HG02852 (cell line): ENCODE results near the gene MAST4.
A peak's percentile ranks its signal among the peaks of the same experiment; 100 is the strongest.
"Not testable (repeated sequence)": the region's sequence is repeated elsewhere in the genome, so short reads cannot be mapped to it uniquely, and the experiment has no call there.

Experiments
- ATAC-seq: cut with Tn5 transposase; IDR thresholded peaks from one replicate; pipeline ENCODE4 v1.9.1; 2021; ENCODE audit warnings: mild to moderate bottlenecking, moderate library complexity; ENCODE audit not compliant: unreplicated experiment

The MAST4 gene

DNA sequence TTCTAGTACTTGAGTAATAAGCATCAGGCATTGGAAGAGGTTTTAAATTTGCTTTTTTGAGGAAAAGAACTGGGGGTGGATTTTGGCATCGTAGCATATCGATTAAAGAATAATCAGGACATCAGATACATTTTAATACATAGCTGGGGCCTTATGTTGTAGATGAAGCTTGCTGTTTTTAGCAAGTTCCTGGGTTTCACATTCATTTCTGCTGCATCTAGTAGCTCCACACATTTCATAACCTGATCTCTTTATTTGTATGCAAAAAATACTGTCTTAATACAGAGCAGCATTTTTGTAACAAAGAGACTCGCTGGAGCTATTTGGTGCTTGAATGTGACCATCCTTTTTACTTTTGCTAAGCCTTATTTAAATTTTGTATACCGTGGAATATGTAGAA lies 571.9 kb downstream of the MAST4 start:
- no peak for ATAC-seq

DNA sequence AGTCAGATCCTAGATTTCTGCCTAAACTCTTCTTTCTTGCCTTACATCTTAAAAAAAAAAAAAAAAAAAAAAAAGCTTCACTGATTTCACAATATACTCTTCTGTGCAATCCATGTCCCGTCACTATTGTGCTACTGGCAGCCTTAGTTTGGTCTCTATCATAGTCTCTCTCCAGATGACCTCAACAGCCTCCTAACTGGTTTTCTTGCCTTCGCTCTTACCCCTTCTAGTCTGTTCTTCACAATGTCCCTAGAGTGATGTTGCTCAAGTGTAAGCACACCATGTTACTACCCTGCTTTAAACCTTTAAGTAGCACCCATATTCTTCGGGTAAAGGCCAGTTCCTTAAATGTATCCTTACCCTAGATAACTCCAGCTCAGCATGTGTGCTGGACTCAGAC lies 574.6 kb downstream of the MAST4 start:
- no peak for ATAC-seq

DNA sequence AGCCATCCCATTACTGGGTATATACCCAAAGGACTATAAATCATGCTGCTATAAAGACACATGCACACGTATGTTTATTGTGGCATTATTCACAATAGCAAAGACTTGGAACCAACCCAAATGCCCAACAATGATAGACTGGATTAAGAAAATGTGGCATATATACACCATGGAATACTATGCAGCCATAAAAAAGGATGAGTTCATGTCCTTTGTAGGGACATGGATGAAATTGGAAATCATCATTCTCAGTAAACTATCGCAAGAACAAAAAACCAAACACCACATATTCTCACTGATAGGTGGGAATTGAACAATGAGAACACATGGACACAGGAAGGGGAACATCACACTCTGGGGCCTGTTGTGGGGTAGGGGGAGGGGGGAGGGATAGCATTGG lies 577.2 kb downstream of the MAST4 start:
- ATAC-seq, result not testable (repeated sequence)

DNA sequence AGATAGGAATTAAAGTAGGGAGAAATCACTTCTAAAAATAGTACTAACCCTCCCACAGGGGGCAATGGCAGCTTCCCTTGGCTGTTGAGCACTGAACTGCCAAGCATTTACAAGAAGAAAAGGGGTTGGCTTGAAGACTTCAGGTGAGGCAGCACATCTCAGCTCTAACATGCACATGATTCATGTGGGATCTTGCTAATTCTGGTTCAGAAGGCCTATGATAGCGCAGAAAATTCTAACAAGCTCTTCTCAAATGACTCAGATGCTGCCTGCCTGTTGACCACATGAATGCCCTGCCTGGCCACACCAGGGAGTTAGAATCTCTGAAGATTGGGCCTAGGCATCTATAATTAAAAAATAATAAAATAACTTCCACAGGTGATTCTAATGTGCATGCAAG lies 577.8 kb downstream of the MAST4 start:
- no peak for ATAC-seq

DNA sequence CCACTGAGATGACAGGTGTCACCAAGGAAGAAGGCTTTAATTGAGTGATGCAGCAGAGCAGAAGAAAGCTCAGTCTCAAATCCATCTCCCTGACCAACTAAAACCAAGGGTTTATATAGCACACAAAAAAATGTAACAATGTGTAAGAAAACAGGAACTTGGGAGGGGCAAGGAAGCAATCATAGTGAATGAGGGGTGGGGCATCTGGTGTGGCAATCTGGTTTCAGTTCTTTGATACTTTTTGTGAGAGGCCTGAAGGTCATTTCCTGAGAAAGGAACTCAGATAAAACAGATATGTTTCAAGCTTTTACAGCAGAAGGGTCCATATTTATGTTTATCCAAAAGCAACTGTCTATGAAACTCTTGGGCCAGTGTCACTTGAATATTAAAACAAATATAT lies 580.7 kb downstream of the MAST4 start:
- no peak for ATAC-seq

DNA sequence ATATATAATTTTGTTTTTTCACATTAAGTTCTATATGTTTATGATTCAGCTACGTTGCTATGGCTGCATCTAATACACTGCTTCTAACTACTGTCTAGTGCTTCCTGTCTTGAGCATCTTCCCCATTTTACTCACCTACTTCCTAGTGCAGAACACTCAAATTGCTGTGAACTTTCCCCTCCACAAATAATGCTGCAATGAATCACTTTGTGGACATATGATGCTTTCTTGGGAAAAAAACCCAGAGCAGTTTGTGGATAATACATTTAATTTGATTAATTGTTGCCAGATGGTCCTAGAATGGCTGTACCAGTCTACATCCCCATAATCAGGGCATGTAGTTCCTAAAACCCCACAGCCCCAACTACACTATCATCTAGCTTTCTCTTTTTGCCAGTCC lies 581.9 kb downstream of the MAST4 start:
- ATAC-seq, result no peak

DNA sequence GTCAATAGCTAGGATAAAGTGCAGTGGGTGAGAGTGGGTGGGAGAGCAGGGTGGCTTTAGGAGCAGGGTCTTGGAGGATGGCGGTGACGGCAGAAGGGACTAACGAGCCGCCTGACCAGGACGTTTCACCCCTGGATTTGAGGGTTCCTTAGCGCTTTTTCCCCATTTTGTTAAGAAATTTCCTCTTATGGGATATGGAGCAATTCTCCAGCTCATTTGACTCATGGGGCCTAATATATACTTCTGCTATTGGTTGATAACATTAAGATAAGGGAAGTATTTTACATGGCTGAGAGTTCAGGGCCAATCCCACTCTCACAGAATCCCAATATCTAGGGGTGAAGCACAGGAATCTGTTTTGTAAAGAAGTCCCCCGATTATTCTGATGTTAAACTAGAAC lies 582.8 kb downstream of the MAST4 start:
- ATAC-seq, result no peak

DNA sequence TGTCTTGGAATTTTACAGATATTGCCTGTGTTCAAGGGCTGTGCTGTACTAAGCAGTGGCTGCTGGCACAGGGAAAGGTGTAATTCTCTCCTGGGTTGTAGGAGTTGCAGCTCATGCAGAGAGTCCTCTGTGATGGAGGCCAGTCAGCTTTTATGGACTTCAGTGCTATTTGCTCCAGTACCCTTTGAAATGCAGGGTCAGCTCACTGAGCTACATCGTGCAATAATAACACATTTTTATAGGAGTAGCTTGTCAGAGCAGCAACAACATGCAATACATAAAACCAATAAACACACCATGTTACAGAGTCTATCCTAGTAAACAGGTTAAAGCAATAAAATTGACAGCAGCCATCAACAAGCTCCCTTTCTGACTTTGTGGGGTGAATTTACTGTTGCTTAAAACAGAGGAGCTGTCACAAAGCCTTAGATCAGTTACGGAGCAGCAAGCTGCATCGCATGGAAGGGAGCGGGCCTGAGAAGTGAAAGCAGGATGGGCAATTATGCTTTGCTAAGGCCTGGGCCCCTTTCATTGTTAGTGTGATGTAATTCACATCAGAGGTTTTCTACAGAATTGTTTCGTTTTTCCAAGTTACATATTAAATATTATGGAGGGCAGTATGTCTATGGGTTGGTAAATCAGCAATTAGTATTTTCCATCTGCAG lies 583.6 kb downstream of the MAST4 start:
- no peak for ATAC-seq

DNA sequence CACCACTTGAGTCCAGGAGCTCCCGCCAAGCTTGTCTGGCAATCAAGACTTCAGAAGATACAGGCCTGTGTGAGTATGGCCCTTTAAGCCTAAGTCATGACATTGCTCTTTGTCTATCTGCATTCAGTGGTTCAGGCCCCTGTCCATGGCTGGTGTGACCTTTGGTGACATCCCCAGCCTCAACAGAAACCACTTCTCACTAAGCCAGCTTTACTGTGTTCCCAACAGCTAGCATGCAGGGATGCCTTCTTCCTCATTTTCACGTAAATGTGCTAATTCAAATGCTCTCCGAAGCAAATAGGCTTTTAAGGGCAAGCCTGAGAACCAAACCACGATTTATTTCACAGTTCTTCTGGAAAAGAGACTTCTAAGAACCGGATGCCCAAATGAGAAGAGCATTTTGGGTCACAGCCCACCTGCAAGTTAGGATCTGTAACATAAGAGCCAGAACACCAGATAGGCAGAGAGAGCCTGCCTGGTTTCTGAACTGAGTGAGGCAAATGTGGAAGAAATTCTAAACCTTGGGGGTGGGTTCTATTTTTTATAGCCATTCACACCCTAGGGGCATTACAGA lies 585.5 kb downstream of the MAST4 start:
- no peak for ATAC-seq

DNA sequence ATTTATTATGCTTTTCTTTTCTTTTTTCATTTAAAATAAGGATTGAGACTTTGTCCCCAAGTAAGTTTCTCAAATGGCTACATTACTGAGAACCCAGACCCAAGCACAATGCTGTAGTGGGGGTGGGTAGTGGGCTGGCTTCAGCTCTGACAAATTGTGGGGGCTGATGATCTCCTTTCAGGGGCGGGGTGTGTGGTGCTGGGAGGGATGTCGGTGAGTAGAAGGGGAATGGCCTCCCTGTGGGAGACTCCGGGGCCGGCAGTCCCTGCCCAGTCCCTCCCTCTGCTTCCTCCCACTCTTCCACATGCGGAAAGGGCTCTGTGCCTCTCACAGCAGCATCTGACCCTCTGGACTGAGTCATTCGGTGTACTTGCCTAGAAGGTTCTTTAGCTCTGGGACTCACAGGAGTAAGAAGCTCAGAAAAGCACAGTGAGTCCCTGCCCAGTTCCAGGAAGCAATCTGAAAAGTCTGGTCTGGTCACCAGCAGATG lies 586.2 kb downstream of the MAST4 start:
- ATAC-seq, result no peak

DNA sequence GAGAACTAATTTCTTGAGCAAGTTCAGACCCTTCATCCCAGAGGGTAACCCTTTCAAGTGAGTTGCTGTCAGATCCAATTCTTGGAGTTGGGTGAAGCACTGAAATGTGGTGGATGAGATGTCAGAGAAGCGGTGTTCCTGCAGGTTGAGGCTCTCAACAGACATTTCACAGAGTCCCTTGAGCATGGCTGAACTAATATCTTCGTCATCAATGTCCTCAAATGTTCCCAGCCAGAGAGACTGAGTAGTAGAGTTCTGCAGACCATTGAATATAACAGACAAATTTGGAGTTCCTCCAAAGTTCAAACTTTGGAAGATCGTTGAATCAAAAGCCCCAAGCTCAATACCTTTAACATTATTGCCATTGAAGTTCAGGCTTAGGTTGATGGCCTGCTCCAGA lies 587.7 kb downstream of the MAST4 start:
- ATAC-seq, result no peak

DNA sequence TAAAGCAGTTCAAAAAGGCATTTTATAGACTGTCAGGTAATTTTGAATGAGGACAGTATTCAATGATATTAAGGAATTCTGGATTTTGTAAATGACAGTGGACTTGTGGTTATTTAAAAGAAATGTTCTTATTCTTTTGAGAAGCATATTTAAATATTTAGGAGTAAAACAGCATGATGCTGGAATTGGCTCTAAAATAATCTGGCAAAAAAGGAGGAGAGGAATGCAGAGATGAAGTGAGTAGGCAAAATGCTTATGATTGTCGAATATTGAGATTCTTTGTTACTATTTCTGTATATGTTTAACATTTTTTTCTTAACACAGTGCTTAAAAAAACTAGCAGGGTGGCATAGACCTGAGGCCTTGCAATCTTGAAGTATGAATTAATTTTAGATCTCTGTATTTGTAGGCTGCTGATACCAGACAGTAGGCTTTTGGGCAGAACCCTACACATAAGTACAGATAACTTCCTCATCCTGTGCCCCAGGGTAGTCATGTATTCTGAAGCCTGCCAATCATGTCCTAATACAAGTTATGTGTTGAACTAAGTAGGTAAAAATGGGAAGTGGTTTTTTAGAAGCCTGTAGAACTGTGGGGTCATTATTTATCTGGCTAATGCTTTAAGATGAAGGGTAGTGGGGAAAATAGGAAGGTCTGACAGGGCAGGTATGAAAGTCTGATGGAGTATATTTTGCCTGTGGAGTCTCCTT lies 591.0 kb downstream of the MAST4 start:
- ATAC-seq, result no peak

DNA sequence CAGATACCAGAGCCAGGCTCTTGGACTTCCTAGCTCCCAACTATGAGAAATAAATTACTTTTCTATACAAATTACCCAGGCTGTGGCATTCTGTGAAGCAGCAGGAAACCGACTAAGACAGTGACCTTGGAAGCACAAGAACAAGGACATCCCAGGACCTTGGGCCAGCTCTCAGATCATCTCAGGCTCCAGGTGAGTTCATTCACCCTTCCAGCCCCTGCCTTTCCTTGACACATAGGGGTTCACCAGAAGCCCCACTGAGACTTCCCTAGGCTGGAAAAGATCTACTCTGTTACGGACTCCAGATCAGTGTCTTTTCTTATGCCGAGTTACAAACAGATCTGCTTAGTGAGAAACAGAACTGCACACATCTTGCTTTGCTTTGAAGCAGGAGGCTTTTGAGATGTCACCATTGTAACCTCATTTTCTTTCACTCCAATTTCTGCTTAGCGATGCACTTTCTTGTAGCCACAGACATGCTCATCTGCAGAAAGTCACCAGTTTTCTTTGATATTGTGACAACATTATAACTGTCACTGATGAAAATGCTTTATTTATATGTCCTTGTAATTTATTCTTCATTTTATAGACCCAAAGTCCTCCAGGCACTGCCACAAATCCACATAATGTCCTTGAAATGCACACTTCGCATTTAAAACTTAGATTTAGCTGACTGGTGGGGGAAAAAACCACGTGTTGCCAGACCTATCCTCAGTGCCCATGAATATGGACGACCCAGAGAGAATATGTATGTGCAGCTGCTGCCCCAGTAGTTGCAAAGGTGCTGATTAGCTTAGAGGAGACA lies 592.3 kb downstream of the MAST4 start:
- no peak for ATAC-seq

DNA sequence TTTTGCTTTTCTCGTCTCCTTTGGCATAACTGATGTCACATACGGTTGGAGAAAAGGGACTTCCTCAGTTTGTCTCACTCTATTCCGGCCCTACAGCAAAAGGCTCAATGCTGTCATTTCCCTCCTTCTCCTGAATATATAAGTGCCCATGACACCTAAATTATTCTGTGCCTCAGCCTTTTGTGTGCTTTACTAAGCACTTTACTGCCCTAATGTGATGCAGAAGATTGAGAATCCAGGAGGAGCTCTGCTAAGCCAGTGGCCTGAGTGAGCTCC lies 592.8 kb downstream of the MAST4 start:
- ATAC-seq, result no peak

DNA sequence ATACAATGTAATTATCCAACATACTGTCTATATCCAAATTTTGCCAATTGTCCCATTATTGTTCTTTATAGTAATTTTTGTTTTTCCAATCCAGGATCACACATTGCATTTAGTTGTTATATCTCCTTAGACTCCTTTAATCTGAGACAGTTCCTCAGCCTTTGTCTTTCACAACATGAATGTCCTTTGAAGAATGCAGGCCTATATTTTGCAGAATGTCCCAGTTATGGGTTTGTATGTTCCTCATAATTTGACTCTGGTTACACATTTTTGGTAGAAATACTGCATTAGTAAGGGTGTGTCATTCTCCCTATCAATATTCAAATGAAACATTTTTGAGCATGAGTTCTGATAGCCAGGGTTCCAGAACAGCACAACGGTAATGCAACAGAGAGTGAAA lies 593.7 kb downstream of the MAST4 start:
- no peak for ATAC-seq

DNA sequence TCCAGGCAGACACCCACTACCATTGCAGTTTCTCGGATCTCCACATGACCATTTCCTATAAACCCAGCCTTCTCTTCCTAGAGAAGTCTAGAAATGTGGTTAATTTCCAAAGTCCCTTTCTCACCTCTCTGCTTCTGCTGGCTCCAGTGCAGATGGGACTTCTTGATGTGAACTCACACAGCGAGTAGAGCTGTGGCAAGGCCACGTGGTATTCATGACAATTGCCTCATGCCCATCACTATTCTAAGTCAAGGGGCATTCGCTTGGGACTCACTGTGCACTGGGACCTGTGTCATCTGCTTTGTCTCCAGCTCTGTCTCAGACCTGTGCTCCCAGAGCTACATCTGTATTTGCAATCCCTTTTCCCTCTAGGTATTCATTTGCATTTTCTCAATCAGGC lies 594.2 kb downstream of the MAST4 start:
- no peak for ATAC-seq

DNA sequence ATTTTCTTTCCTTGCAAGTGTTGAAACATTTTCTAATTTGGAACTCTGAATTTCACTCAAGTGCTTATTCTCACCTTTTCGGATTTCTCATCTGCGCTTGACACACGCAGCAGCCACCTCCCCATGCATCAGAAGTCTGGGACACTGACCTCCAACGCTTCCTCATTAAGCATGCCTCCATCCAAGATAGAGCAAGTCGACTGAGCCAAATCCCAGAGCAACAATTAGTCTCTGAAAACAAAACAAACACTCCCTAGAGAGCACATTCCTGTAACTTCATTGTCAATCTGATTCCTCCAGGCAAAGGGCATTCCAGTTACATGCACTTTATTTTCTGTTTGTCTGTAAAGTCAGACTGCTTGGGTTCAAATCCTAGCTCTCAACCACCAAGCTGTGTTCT lies 594.7 kb downstream of the MAST4 start:
- no peak for ATAC-seq

DNA sequence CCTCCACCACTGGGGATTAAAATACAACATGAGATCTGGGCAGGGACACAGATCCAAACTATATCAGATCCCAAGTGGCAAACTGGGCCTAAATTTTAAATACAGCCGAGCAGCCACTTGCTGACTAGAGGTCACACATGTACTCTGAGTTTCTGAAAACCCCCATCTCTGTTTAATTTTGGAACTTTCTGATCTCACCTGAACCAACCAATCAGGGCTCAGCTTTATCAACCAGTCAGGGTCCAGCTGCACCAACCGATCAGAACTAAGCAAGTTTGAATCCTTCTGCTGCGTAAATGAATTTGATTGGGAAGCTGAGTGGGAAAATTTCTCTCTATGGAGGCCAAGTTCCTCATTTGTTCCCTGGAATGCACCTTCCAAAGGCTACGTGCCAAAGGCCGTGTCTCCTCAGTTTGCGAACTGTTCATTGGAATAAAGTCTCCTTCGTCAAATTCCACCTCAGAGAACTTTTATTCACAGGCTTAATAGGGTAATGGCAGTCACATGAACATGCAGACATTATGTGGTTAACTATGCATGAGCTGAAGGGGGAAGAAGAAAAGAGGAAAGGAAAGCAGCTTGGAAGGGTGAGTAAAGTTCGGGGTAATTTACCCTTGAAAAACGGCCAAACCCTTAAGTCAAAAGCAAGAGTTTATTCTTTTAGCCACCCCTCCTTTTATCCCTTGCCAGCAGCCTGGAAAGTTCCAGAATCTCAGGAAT lies 596.7 kb downstream of the MAST4 start:
- ATAC-seq, result peak; percentile 39

DNA sequence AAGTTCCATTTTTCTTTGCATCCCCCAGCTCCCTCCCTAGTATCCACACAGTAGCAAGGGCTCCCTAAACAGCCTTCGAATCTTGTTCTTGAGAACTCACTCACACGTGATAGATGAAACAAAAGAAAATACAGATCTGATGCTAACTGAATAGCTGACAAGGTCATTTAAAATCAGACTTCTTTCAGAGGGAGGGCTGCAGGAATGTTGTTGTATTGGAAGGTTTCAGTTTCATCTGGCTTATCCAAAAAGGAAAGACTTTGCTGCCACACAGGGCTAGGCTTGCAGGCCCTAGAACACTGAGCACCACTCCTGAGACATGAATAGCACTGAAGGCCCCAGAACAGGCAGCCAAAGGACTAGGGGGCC lies 597.2 kb downstream of the MAST4 start:
- ATAC-seq, result no peak

DNA sequence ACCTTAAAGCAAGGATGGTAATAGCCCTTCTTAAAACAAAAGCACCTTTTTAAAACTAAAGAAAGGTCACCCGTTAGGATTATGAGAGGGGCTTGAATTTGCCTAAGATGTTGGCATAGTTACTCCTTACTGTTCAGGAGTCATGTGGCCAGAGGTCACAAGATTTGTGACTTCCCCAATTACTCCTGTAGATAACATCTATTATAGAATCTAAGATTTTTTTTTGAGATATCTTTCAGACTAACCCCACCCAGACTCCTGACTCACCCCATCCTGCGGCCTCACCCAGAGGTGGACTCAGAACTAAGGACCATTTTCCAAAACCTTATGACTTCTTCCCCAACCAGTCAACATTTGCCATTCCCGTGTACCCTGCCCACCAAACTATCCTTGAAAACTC lies 598.0 kb downstream of the MAST4 start:
- no peak for ATAC-seq
